ENCODE measurements around the gene SPG7.

Gene SPG7

GRCh38 chr16:89601906-89602272 is 93.7 kb downstream of the SPG7 start:
- no peaks in the 10 kb centered on the region for H3K79me2 ChIP-seq (ENCODE audit: control insufficient read depth, insufficient read depth, low read length, poor library complexity)
- no peak overlapping the region for H3K4me3 ChIP-seq (ENCODE audit: low read depth, low read length)
- no peaks in the 10 kb centered on the region for H3K27me3 ChIP-seq (ENCODE audit: insufficient read depth, low read length)
- H3K9ac ChIP-seq (ENCODE audit: low read length), result no peak overlapping the region
- H3K79me1 ChIP-seq (ENCODE audit: low read length), result no peaks in the 10 kb centered on the region
- no peak overlapping the region for H3K14ac ChIP-seq (ENCODE audit: low read length)
- no peak overlapping the region for H2BK120ac ChIP-seq (ENCODE audit: insufficient read depth, low read length, poor library complexity)
- no CpG with 5 or more reads among the region's 22 CpGs for WGBS (ENCODE audit: extremely low coverage, insufficient coverage, insufficient read length)
- H3K4ac ChIP-seq (ENCODE audit: low read depth, low read length), result no peak overlapping the region
- no peak overlapping the region for H2BK12ac ChIP-seq (ENCODE audit: low read length)
- no peak overlapping the region for H2AK5ac ChIP-seq (ENCODE audit: low read length)
- H3K36me3 ChIP-seq (ENCODE audit: control insufficient read depth in 1 of 2, insufficient read depth in 2 of 2, low read length in 2 of 2), result no peaks in the 10 kb centered on the region
- H3K23ac ChIP-seq (ENCODE audit: low read length), result no peak overlapping the region
- H3K18ac ChIP-seq (ENCODE audit: low read length), result no peak overlapping the region
- no peak overlapping the region for H3K4me2 ChIP-seq (ENCODE audit: low read length)
- H4K91ac ChIP-seq (ENCODE audit: low read depth, low read length), result no peak overlapping the region
- peaks cover 5 to 11% of the 10 kb centered on the region in 2 experiments for H3K4me1 ChIP-seq (ENCODE audit: control insufficient read depth in 1 of 2, insufficient read depth in 2 of 2, low read length in 2 of 2)
- H2AFZ ChIP-seq (ENCODE audit: insufficient read depth, low read length, poor library complexity), result no peak overlapping the region
- peaks cover 9% of the 10 kb centered on the region for H3K9me3 ChIP-seq (ENCODE audit: insufficient read depth, low read depth, low read length)
- H4K8ac ChIP-seq (ENCODE audit: low read depth, low read length), result no peak overlapping the region
- DNase-seq, result no peak
- H4K12ac ChIP-seq (ENCODE audit: low read depth, low read length), result no peak overlapping the region
- no peak overlapping the region for H2BK5ac ChIP-seq (ENCODE audit: low read depth, low read length, poor library complexity)
- no peak overlapping the region for H3K27ac ChIP-seq (ENCODE audit: low read depth, low read length)

DNA sequence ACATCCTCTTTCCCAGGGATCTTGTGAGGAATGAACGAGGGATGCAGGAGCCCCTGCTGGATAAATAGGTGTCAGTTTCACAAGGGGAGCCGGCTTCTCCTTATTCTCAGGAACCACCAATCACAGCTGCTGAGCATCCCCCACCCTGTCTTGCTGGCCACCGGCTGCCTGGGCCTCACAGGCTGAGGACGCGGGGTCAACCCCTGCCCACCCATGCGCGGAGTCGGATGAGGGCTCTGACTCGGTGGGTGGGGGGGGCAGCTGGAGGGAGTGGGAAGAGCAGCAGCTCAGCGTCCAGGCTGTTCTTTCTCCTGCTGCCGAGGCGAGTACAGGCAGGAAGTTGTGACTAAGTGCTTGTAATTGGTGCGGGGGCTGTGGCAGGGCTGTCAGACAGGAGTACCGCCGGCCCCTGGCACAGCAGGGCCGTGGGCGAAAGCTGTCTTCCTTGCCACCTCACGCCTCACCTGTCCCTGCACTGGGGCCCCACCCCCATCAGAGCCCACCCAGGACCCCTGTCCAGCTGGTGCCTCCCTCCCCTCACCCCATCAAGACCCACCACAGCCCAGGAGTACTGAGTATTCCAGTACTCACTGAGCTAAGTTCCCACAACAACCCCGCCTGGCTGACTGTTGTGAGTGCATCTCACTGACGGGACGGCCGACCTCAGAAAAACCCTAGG is 94.2 kb downstream of the SPG7 start:
- Histone ChIP-seq H3K14ac (ENCODE audit: low read length) (no peak overlapping the region), H3K4me1 (ENCODE audit: control insufficient read depth in 1 of 2, insufficient read depth in 2 of 2, low read length in 2 of 2) (peaks cover 5 to 11% of the 10 kb centered on the region in 2 experiments), H4K12ac (ENCODE audit: low read depth, low read length) (no peak overlapping the region), H3K23ac (ENCODE audit: low read length) (no peak overlapping the region), H2AFZ (ENCODE audit: insufficient read depth, low read length, poor library complexity) (no peak overlapping the region), H3K27me3 (ENCODE audit: insufficient read depth, low read length) (no peaks in the 10 kb centered on the region), H2AK5ac (ENCODE audit: low read length) (no peak overlapping the region), H3K27ac (ENCODE audit: low read depth, low read length) (no peak overlapping the region), H2BK12ac (ENCODE audit: low read length) (no peak overlapping the region), H4K91ac (ENCODE audit: low read depth, low read length) (no peak overlapping the region), H3K79me1 (ENCODE audit: low read length) (no peaks in the 10 kb centered on the region), H3K4ac (ENCODE audit: low read depth, low read length) (no peak overlapping the region), H3K79me2 (ENCODE audit: control insufficient read depth, insufficient read depth, low read length, poor library complexity) (no peaks in the 10 kb centered on the region), H3K4me2 (ENCODE audit: low read length) (peak overlapping the region; percentile 26), H3K9ac (ENCODE audit: low read length) (no peak overlapping the region), H3K4me3 (ENCODE audit: low read depth, low read length) (peak overlapping the region; percentile 50), H3K18ac (ENCODE audit: low read length) (no peak overlapping the region), H2BK5ac (ENCODE audit: low read depth, low read length, poor library complexity) (no peak overlapping the region), H3K9me3 (ENCODE audit: insufficient read depth, low read depth, low read length) (peaks cover 9% of the 10 kb centered on the region), H2BK120ac (ENCODE audit: insufficient read depth, low read length, poor library complexity) (no peak overlapping the region), H3K36me3 (ENCODE audit: control insufficient read depth in 1 of 2, insufficient read depth in 2 of 2, low read length in 2 of 2) (no peaks in the 10 kb centered on the region), H4K8ac (ENCODE audit: low read depth, low read length) (no peak overlapping the region)
- no CpG with 5 or more reads among the region's 22 CpGs for WGBS (ENCODE audit: extremely low coverage, insufficient coverage, insufficient read length)
- DNase-seq, result peak in 1 of 2 donors; percentile 23

DNA sequence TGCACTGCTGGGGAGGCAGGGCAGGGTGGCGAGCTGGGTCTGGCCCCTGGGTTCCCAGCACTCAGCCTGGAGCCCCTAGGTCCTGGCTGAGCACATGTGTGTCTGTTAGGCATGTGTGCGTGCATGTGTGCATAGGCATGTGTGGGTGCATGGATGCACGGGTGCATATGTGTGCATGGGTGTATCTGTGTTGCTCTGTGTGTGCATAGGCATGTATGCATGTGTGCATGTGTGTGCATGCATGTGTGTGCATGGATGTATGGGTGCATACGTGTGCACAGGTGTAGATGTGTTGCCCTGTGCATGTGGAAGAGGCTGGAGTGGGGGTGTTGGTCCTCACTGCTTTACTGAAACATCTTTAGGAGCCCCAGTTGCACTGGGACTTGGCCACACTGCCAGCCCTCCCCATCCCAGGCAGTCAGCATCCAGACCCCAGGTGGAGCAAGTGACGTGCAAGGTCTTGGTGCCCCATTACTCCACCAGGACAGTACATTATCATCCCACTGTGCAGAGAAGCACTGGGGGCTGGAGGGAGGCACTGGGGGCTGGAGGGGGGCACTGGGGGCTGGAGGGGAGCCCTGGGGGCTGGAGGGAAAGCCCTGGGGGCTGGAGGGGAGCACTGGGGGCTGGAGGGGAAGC is 94.9 kb downstream of the SPG7 start:
- peak overlapping the region; percentile 50 for H3K4me3 ChIP-seq (ENCODE audit: low read depth, low read length)
- H3K4me1 ChIP-seq (ENCODE audit: control insufficient read depth in 1 of 2, insufficient read depth in 2 of 2, low read length in 2 of 2), result peaks cover 5 to 11% of the 10 kb centered on the region in 2 experiments
- no peak overlapping the region for H3K18ac ChIP-seq (ENCODE audit: low read length)
- no peaks in the 10 kb centered on the region for H3K27me3 ChIP-seq (ENCODE audit: insufficient read depth, low read length)
- peak overlapping the region; percentile 31 for H3K9ac ChIP-seq (ENCODE audit: low read length)
- DNase-seq, result no peak
- H4K91ac ChIP-seq (ENCODE audit: low read depth, low read length), result no peak overlapping the region
- H2AFZ ChIP-seq (ENCODE audit: insufficient read depth, low read length, poor library complexity), result no peak overlapping the region
- no peaks in the 10 kb centered on the region for H3K79me2 ChIP-seq (ENCODE audit: control insufficient read depth, insufficient read depth, low read length, poor library complexity)
- no peak overlapping the region for H3K4ac ChIP-seq (ENCODE audit: low read depth, low read length)
- H4K12ac ChIP-seq (ENCODE audit: low read depth, low read length), result no peak overlapping the region
- H4K8ac ChIP-seq (ENCODE audit: low read depth, low read length), result no peak overlapping the region
- H2BK120ac ChIP-seq (ENCODE audit: insufficient read depth, low read length, poor library complexity), result no peak overlapping the region
- peaks cover 9% of the 10 kb centered on the region for H3K9me3 ChIP-seq (ENCODE audit: insufficient read depth, low read depth, low read length)
- WGBS (ENCODE audit: extremely low coverage, insufficient coverage, insufficient read length), result no CpG with 5 or more reads among the region's 5 CpGs
- no peaks in the 10 kb centered on the region for H3K79me1 ChIP-seq (ENCODE audit: low read length)
- no peak overlapping the region for H3K27ac ChIP-seq (ENCODE audit: low read depth, low read length)
- no peak overlapping the region for H3K23ac ChIP-seq (ENCODE audit: low read length)
- no peaks in the 10 kb centered on the region for H3K36me3 ChIP-seq (ENCODE audit: control insufficient read depth in 1 of 2, insufficient read depth in 2 of 2, low read length in 2 of 2)
- no peak overlapping the region for H2AK5ac ChIP-seq (ENCODE audit: low read length)
- no peak overlapping the region for H3K14ac ChIP-seq (ENCODE audit: low read length)
- H3K4me2 ChIP-seq (ENCODE audit: low read length), result no peak overlapping the region
- H2BK12ac ChIP-seq (ENCODE audit: low read length), result no peak overlapping the region
- no peak overlapping the region for H2BK5ac ChIP-seq (ENCODE audit: low read depth, low read length, poor library complexity)

DNA sequence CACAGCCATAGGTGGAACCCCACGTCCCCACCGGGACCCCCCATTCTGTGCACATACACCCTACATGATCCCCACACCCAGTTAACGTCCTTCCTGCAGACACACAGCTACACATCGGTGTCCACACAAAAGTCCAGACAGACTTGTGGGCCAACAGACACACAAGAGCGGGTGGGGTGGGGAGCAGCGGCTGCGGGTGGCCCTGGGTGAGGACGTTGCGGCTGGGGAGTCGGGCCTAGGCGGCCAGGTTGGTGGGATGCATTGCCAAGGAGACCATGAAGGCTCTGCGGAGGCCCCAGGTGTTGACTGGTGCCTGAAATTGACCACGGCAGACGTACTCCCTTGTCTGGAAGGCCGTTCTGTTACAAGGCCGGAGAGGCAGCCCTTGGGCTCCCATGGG is 96.6 kb downstream of the SPG7 start:
- no peak overlapping the region for H2BK5ac ChIP-seq (ENCODE audit: low read depth, low read length, poor library complexity)
- H3K79me2 ChIP-seq (ENCODE audit: control insufficient read depth, insufficient read depth, low read length, poor library complexity), result no peaks in the 10 kb centered on the region
- H3K4me1 ChIP-seq (ENCODE audit: control insufficient read depth in 1 of 2, insufficient read depth in 2 of 2, low read length in 2 of 2), result peaks cover 5 to 11% of the 10 kb centered on the region in 2 experiments
- no peak overlapping the region for H2AK5ac ChIP-seq (ENCODE audit: low read length)
- H3K4me2 ChIP-seq (ENCODE audit: low read length), result no peak overlapping the region
- no peak overlapping the region for H2BK120ac ChIP-seq (ENCODE audit: insufficient read depth, low read length, poor library complexity)
- H2BK12ac ChIP-seq (ENCODE audit: low read length), result no peak overlapping the region
- no peak overlapping the region for H2AFZ ChIP-seq (ENCODE audit: insufficient read depth, low read length, poor library complexity)
- H3K27me3 ChIP-seq (ENCODE audit: insufficient read depth, low read length), result no peaks in the 10 kb centered on the region
- peaks cover 7% of the 10 kb centered on the region for H3K9me3 ChIP-seq (ENCODE audit: insufficient read depth, low read depth, low read length)
- H3K23ac ChIP-seq (ENCODE audit: low read length), result no peak overlapping the region
- H3K79me1 ChIP-seq (ENCODE audit: low read length), result no peaks in the 10 kb centered on the region
- H3K14ac ChIP-seq (ENCODE audit: low read length), result no peak overlapping the region
- H3K9ac ChIP-seq (ENCODE audit: low read length), result no peak overlapping the region
- no peak overlapping the region for H4K12ac ChIP-seq (ENCODE audit: low read depth, low read length)
- no peak for DNase-seq
- H3K36me3 ChIP-seq (ENCODE audit: control insufficient read depth in 1 of 2, insufficient read depth in 2 of 2, low read length in 2 of 2), result no peaks in the 10 kb centered on the region
- WGBS (ENCODE audit: extremely low coverage, insufficient coverage, insufficient read length), result no CpG with 5 or more reads among the region's 16 CpGs
- no peak overlapping the region for H3K4ac ChIP-seq (ENCODE audit: low read depth, low read length)
- no peak overlapping the region for H3K27ac ChIP-seq (ENCODE audit: low read depth, low read length)
- no peak overlapping the region for H4K91ac ChIP-seq (ENCODE audit: low read depth, low read length)
- no peak overlapping the region for H3K18ac ChIP-seq (ENCODE audit: low read length)
- no peak overlapping the region for H4K8ac ChIP-seq (ENCODE audit: low read depth, low read length)
- H3K4me3 ChIP-seq (ENCODE audit: low read depth, low read length), result peak overlapping the region; percentile 21

Measured in trophoblast cell (in vitro differentiated cells and primary cell).